CD4-positive, alpha-beta T cell (primary cell): ENCODE results near the gene OTOGL. TPM values are rescaled to one million over a fixed set of nuclear protein-coding genes. Genes with fewer than 3 reads are reported as not detected.

Experiments used
- ATAC-seq: fragments of 200-7000 bp; cut with Tn5 transposase; one replicate; pipeline ENCODE4 v1.10.0; 2022; ENCODE audit warnings: mild to moderate bottlenecking; ENCODE audit not compliant: poor library complexity
- CTCF ChIA-PET: fragments of 350-600 bp; sonication (Branson Sonifier 250); formaldehyde crosslinking; loops from one replicate; lab custom pipeline; 2021; ENCODE audit warnings: antibody characterized with exemption, inconsistent platforms; lab: Charles Lee
- POLR2A ChIA-PET: fragments of 350-600 bp; sonication (Branson Sonifier 250); formaldehyde crosslinking; loops from one replicate; lab custom pipeline; 2021; ENCODE audit warnings: antibody characterized with exemption, inconsistent platforms; lab: Charles Lee
- DNase-seq, 14 experiments: peaks; one replicate each; pipeline ENCODE4 v3.0.0-alpha.2; 2013 to 2020; ENCODE audit warnings: mixed read lengths in 2 of 14
- H3K27ac ChIP-seq, 2 donors: one replicate each; pipeline versions ENCODE4 v1.5.1 to v1.7.0; 2013; ENCODE audit warnings: low read length in 2 of 2, low read depth in 1 of 2, mild to moderate bottlenecking in 1 of 2
- H3K27me3 ChIP-seq, 2 experiments: 1 replicate in 1 of 2; 2 replicates in 1 of 2; pipeline versions ENCODE4 v1.6.1 to v1.7.0; 2013; ENCODE audit warnings: low read length in 2 of 2, control low read depth in 1 of 2, mild to moderate bottlenecking in 1 of 2, moderate library complexity in 1 of 2; ENCODE audit not compliant: insufficient read depth in 2 of 2, control insufficient read depth in 1 of 2
- H3K36me3 ChIP-seq: one replicate; pipeline ENCODE4 v1.6.1; 2013; ENCODE audit warnings: low read length, control low read depth; ENCODE audit not compliant: insufficient read depth
- H3K4me1 ChIP-seq: one replicate; pipeline ENCODE4 v1.6.1; 2013; ENCODE audit warnings: low read length, control low read depth; ENCODE audit not compliant: insufficient read depth
- H3K4me3 ChIP-seq: one replicate; pipeline ENCODE4 v1.5.1; 2013; ENCODE audit warnings: mild to moderate bottlenecking, low read length, moderate library complexity
- H3K9me3 ChIP-seq, 2 experiments: 1 replicate in 1 of 2; 2 replicates in 1 of 2; pipeline versions ENCODE4 v1.6.1 to v1.7.0; 2013; ENCODE audit warnings: low read length in 2 of 2, mild to moderate bottlenecking in 2 of 2, control low read depth in 1 of 2, moderate library complexity in 1 of 2; ENCODE audit not compliant: control insufficient read depth in 1 of 2, insufficient read depth in 1 of 2
- H3K27ac Mint-ChIP-seq: one replicate; pipeline ENCODE4 v1.8.0; 2020; ENCODE audit warnings: mixed read lengths
- H3K27me3 Mint-ChIP-seq: one replicate; pipeline ENCODE4 v1.8.0; 2021; ENCODE audit warnings: mixed read lengths
- H3K36me3 Mint-ChIP-seq: one replicate; pipeline ENCODE4 v1.8.0; 2021; ENCODE audit warnings: low read depth, mixed read lengths
- H3K4me1 Mint-ChIP-seq: one replicate; pipeline ENCODE4 v1.8.0; 2021; ENCODE audit warnings: low read depth, mixed read lengths
- H3K4me3 Mint-ChIP-seq: one replicate; pipeline ENCODE4 v1.8.0; 2020; ENCODE audit warnings: mild to moderate bottlenecking, mixed read lengths
- H3K9me3 Mint-ChIP-seq: one replicate; pipeline ENCODE4 v1.8.0; 2020; ENCODE audit warnings: mixed read lengths
- CTCF ChIP-seq: fragments of 200-600 bp; IDR thresholded peaks from one replicate; pipeline ENCODE4 v1.8.0; 2022; ENCODE audit warnings: antibody characterized with exemption, mild to moderate bottlenecking
- intact Hi-C, 2 experiments: fragments of 100-400 bp; cut with DNase I in 1 of 2; cut with micrococcal nuclease in 1 of 2; formaldehyde crosslinking; loops; one replicate each; pipeline versions ENCODE4 v1.15.1 to v1.9.0; 2023 to 2025; cut with DNase I, micrococcal nuclease
- total RNA-seq, 174 experiments: library from RNA in 2 of 174; stranded (reverse) in 2 of 174; gene quantifications; one replicate each; pipeline ENCODE4 v1.2.3 and lab custom pipeline; 2021 to 2026

The OTOGL gene
- total RNA-seq, 2 experiments from 2014 or later = not detected

GRCh38 chr12:80353254-80353653 lies 253.9 kb downstream of the OTOGL start:
- DNase-seq (no peak), ATAC-seq (no peak)
- H3K4me1 ChIP-seq = no peaks in the 10 kb centered on the region
- H3K27me3 ChIP-seq = no peaks in the 10 kb centered on the region
- H3K9me3 Mint-ChIP-seq = peaks cover 8% of the 10 kb centered on the region
- no peaks in the 10 kb centered on the region for H3K9me3 ChIP-seq
- no peak overlapping the region for H3K4me3 ChIP-seq
- ChIA-PET POLR2A (no interaction called here), CTCF (no interaction called here)
- H3K27me3 Mint-ChIP-seq = no peaks in the 10 kb centered on the region
- H3K27ac Mint-ChIP-seq = no peak overlapping the region
- no peaks in the 10 kb centered on the region for H3K4me1 Mint-ChIP-seq
- no peaks in the 10 kb centered on the region for H3K36me3 ChIP-seq
- TF ChIP-seq CTCF = no peak
- H3K36me3 Mint-ChIP-seq = no peaks in the 10 kb centered on the region
- no peak overlapping the region for H3K27ac ChIP-seq
- intact Hi-C loops = no loop called here
- H3K4me3 Mint-ChIP-seq = no peak overlapping the region

DNA sequence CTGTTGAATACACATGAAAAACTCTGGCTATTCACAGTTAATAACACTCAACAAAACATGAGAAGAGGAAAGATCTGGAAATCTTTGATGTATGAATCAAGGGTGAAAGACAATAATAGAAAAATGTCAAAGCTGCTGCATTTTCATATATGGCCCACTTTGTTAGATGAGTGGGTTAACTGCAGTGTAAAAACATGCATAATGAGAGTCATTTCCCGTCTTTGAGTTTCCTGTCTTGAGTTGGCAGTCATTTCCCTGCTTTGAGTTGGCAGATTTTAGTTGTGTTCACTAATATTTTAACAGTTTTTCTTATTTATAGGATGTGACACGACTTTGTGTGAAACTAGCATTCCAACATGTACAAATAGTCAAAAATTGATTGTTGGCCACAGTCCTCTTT lies 256.8 kb downstream of the OTOGL start:
- Mint-ChIP-seq H3K4me1 (no peaks in the 10 kb centered on the region), H3K9me3 (peaks cover under 1% of the 10 kb centered on the region), H3K36me3 (no peaks in the 10 kb centered on the region), H3K4me3 (no peak overlapping the region), H3K27me3 (no peaks in the 10 kb centered on the region), H3K27ac (no peak overlapping the region)
- Histone ChIP-seq H3K27me3 (no peaks in the 10 kb centered on the region), H3K9me3 (no peaks in the 10 kb centered on the region), H3K27ac (no peak overlapping the region), H3K4me1 (no peaks in the 10 kb centered on the region), H3K36me3 (no peaks in the 10 kb centered on the region), H3K4me3 (no peak overlapping the region)
- TF ChIP-seq CTCF = no peak
- DNase-seq = no peak
- POLR2A ChIA-PET = interaction anchor here (0.6 kb wide), 1 partner anchor 566 kb away, joined by 3 read pairs; no protein-coding TSS in a partner anchor
- no peak for ATAC-seq
- CTCF ChIA-PET = no interaction called here
- intact Hi-C loops = no loop called here

DNA sequence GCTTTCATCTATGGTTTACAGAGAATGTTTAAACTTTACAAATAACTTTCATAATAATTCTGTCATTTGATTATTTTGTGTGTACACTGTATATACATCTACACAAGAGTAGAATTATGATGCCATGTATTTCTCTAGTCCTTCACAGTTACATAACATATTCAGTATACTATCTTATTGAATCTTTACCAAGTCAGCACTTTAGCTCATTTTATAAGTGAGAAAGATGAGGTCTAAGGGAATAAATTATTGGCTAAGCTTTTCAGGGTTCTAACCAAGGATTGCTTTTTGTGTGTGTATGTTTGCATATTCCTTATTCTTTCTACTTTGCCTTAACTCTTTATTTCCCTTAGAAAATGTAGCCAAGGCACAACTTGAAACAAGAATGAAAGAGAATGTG lies 260.4 kb downstream of the OTOGL start:
- no peak overlapping the region for H3K4me3 Mint-ChIP-seq

More for the DNA sequence above, 260.4 kb downstream of the OTOGL start:
- intact Hi-C loops = no loop called here
- no peak overlapping the region for H3K4me3 ChIP-seq
- Mint-ChIP-seq H3K9me3 (peaks cover 3% of the 10 kb centered on the region), H3K36me3 (no peaks in the 10 kb centered on the region), H3K27ac (no peak overlapping the region), H3K27me3 (no peaks in the 10 kb centered on the region), H3K4me1 (no peaks in the 10 kb centered on the region)
- no peaks in the 10 kb centered on the region for H3K9me3 ChIP-seq
- DNase-seq (no peak), ATAC-seq (no peak)
- H3K4me1 ChIP-seq = no peaks in the 10 kb centered on the region
- H3K27ac ChIP-seq = no peak overlapping the region
- CTCF ChIA-PET = no interaction called here
- H3K27me3 ChIP-seq = no peaks in the 10 kb centered on the region
- H3K36me3 ChIP-seq = no peaks in the 10 kb centered on the region
- POLR2A ChIA-PET = no interaction called here
- no peak for TF ChIP-seq CTCF
